ENCODE data around the gene GRWD1.

GRWD1 gene

GRCh38 chr19:48445606-48446481 lies at the start of gene GRWD1:
GRWD1 (plus strand) TSS chr19:48445983; CDS start chr19:48446006, 23 bp downstream.
- peak; percentile 65 for DNase-seq

DNA sequence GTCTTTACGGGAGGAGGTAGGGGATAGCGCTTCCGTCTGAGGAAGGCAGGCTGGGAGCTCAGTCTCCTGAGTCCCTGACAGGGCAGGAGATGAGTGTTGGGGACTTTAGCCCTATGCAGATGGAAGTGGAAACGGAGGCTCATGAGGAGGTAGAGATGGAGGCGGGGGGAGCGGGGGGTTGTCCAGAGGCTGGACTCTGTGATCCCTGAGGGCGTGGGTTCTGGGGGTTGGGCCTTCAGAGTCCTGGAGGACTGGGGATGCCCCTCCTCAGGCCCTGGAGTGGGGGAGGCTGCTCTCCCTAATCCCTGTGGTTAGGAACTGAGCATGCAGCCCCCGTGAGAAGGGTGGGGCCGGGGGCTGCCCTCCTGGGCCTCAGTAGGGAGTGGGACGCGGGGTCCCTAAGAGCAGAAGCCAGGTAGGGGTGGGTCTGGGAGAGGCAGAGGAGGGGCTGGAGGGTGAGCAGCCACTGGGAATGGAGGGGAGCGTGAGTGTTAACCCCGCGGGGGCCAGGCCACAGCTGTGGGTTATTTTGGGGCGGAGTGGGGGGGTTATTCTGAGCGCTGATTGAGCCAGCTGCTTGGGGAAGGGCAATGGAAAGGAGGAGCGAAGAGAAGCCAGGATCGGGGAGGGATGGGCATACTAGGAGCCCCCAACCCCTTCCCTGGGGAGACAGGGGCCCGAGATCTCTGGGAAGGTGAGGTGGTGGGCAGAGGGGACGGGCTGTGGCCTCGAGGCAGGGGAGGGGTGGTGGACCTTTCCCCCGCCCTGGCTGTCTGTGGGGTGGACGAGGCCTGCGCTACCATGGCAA lies 49.6 kb upstream of the GRWD1 start:
- no peak for DNase-seq

DNA sequence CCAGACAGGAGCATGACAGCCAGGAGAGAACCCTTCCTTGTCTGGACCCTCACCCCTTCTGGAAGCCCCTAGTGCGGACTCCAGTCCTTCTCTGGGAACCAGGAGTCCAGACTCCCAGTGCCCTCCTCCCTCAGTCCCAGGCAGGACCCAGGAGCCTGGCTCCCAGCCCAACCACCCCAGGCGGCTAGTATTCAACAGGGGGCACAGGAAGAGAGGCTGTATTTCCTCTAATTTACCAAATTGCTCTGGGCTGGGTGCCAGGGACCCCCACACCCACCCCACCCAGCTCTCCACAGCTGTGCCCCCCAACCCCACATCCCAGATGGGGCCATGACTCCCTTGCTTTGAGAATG lies 49.0 kb upstream of the GRWD1 start:
- no peak for DNase-seq

GRCh38 chr19:48397263-48398101 lies 48.3 kb upstream of the GRWD1 start:
- DNase-seq = no peak

DNA sequence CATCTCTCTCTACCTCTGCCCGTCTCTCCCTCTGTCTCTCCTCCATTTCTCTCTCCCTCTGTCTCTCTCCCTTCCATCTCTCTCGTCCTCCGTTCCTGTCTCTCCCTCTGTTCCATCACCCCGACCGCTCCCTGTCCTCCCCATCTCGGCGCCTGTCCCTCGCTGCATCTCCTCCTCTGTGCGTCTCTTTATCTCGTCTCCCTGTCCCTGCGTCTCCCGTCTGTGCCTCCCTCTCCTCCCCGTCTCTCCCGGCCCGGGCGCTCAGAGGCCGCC lies 47.7 kb upstream of the GRWD1 start:
- no peak for DNase-seq

DNA sequence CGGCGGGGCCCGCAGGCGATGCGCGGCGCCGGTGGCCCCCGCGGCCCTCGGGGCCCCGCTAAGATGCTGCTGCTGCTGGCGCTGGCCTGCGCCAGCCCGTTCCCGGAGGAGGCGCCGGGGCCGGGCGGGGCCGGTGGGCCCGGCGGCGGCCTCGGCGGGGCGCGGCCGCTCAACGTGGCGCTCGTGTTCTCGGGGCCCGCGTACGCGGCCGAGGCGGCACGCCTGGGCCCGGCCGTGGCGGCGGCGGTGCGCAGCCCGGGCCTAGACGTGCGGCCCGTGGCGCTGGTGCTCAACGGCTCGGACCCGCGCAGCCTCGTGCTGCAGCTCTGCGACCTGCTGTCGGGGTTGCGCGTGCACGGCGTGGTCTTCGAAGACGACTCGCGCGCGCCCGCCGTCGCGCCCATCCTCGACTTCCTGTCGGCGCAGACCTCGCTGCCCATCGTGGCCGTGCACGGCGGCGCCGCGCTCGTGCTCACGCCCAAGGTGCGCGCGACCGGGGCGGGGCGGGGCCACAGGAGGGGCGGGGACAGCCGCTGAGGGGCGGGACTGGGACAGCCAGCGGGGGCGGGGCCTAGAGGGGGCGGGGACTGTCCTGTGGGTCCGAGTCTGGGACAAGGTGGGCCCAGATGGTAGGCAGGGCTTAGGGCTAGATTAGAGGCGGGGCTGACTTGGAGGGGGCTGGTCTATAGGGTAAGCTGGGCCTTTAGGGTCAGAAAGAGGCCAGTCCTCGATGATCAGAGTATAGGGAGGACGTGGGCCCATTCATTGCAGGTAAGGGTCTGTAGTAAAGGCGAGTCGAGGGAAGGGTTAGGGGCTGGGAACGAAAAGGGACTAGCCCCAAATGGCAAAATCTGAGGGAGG lies 47.2 kb upstream of the GRWD1 start:
- DNase-seq = no peak

- DNase-seq = peak; percentile 38
These were observed 45.6 kb upstream of the GRWD1 start for GRCh38 chr19:48400018-48400742.

DNA sequence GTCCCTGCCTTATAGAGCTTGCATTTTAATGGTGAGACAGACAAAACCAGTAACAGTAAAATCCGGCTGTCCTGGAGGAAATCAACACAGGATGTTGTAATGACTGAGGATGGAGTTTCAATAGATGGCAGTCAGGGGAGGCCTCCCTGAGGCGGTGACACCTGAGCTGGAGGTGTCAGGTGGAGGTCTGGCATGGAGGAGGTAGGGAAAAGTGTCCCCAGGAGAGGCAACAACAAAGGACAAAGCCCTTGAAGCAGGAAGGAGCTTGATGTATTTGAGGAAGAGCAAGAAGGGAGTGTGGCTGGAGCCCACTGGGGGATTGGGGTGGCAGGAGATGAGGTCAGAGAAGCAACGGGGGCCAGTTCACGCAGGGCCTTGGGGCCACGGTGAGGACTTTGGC lies 44.5 kb upstream of the GRWD1 start:
- no peak for DNase-seq

- no peak for DNase-seq
These were observed 42.2 kb upstream of the GRWD1 start for GRCh38 chr19:48403606-48404005.

- DNase-seq = no peak
These were observed 40.6 kb upstream of the GRWD1 start for GRCh38 chr19:48405010-48405659.

DNA sequence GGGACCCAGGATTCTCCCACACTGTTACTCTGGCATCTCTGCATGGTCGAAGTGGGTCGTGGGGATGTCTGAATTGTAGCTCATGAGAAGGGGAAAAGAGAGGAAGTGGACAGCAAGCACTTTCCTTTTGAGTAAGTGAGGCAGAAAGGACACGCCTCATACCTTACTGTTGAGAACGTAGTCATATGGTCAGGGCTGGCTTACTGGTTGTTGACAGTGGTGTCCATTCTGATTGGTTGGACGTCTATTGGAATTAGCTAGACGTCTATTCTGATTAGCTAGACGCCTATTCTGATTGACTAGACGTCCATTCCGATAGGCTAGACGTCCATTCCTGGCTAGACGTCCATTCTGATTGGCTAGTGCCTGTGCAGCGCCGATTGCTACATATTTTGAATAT lies 39.9 kb upstream of the GRWD1 start:
- DNase-seq = no peak

DNA sequence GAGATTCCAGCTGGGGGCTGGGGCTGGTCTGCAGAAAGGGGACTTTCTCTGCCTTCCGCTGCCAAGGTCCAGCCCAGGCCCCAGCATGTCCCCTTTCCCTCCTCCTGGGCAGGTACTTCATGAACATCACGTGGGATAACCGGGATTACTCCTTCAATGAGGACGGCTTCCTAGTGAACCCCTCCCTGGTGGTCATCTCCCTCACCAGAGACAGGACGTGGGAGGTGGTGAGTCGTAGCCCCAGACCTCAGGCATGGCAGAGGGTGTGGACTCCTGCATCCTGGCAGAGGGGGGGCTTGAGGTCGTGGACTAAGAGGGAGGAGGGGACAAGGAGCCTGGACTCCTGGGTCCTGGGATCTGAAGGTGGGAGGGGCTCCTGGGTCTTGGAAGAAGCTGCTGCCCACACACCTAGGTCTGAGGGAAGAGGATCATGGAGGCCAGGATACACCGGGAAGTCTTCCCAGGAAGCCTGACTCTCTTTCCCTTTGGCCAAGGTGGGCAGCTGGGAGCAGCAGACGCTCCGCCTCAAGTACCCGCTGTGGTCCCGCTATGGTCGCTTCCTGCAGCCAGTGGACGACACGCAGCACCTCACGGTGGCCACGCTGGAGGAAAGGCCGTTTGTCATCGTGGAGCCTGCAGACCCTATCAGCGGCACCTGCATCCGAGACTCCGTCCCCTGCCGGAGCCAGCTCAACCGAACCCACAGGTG lies 31.8 kb upstream of the GRWD1 start:
- no peak for DNase-seq

GRCh38 chr19:48415395-48415794 lies 30.4 kb upstream of the GRWD1 start:
- DNase-seq = no peak

GRCh38 chr19:48415806-48416221 lies 30.0 kb upstream of the GRWD1 start:
- no peak for DNase-seq

- DNase-seq = no peak
These were observed 28.4 kb upstream of the GRWD1 start for GRCh38 chr19:48417421-48417820.

DNA sequence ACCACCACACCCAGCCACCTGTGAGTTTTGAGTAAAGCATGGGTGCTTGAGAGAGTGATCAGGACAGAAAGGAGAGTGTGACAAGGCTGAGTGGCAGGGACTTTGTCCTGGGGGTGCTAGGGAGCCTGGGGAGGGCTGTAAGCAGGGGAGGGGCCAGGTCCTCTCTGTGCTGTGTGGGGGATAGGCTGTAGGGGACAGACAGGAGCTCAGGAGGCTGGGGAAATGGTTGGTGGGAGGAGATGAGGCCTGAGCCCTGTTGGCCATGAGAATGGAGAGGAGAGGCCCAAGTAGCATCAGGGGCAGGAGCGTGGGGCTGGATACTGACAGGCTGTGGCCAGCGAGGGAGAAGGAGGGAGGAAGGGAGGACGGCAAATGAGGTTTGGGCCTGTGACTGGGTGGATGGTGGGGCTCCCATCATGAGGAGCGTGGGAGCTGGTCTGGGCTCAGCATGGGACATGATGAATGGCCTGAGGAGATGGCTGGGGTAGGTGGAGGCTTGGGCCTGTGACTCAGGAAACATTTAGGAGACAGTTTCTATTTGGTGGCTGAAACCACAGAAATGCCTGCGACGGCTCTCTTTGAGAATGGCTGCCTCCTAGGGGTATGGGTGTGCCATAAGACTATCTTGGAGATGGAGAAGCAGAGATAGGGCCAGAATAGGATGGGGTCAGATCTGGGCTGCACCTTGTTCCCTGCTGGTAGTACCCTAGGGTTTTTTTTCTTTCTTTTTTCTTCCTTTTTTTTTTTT lies 27.3 kb upstream of the GRWD1 start:
- no peak for DNase-seq

GRCh38 chr19:48419158-48419920 lies 26.4 kb upstream of the GRWD1 start:
- no peak for DNase-seq

DNA sequence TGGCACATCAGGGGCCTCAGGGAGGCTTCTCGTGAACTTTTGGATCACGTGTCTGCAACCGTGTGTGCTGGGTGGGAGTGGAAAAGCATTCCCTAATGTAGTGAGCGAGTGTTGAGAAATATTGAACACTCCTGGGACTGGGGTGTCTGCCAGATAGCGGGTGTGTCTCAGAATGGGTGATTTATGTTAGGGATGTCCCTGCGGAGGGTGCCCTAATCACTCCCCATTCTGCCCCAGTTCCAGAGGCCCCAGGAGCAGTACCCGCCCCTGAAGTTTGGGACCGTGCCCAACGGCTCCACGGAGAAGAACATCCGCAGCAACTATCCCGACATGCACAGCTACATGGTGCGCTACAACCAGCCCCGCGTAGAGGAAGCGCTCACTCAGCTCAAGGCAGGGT lies 24.2 kb upstream of the GRWD1 start:
- DNase-seq = no peak

- DNase-seq = no peak
These were observed 21.0 kb upstream of the GRWD1 start for GRCh38 chr19:48424694-48425219.

Data from GOT3 (cell line).